A549 (cell line): Measurements from ENCODE around the gene ZNF282. TPM values are rescaled to one million over a fixed set of nuclear protein-coding genes. Genes with fewer than 3 reads are reported as not detected.

Source experiments
- ATAC-seq, 2 experiments: fragments of 200-7000 bp in 1 of 2; fragments of >200 bp in 1 of 2; cut with Nextera tagmentation in 1 of 2; cut with Tn5 transposase in 1 of 2; 3 replicates each; pipeline versions ENCODE4 v1.8.0 to v1.9.1; 2018 to 2020; ENCODE audit warnings: mild to moderate bottlenecking in 1 of 2, moderate library complexity in 1 of 2
- CTCF ChIA-PET: fragments of 300-600 bp; sonication (Branson Sonifier 250); formaldehyde crosslinking; extraction: SDS; loops from one replicate; lab custom pipeline; 2021; ENCODE audit warnings: antibody characterized with exemption, inconsistent platforms; lab: Yijun Ruan, JAX
- POLR2A ChIA-PET: fragments of 350-600 bp; formaldehyde crosslinking; extraction: SDS; loops from one replicate; lab custom pipeline; 2021; ENCODE audit warnings: antibody characterized with exemption, inconsistent platforms; lab: Yijun Ruan, JAX
- DNase-seq, 2 experiments: peaks; one replicate each; pipeline versions ENCODE4 v3.0.0 to v3.0.0-alpha.2; 2011 to 2016; ENCODE audit warnings: low read depth in 1 of 2, low spot score in 1 of 2
- FAIRE-seq: peaks from 2 replicates; lab custom pipeline; 2011; peaks lifted over from hg19 to GRCh38; lab: Jason Lieb, UNC
- H3K27ac ChIP-seq, 2 experiments: fragments of >200 bp; sonication (Bioruptor Twin); formaldehyde crosslinking; 3 replicates each; pipeline ENCODE4 v1.5.1; 2016 to 2017
- H3K4me1 ChIP-seq: fragments of >200 bp; sonication (Bioruptor Twin); formaldehyde crosslinking; 3 replicates; pipeline ENCODE4 v1.6.1; 2016
- H3K4me2 ChIP-seq: fragments of >200 bp; sonication (Bioruptor Twin); formaldehyde crosslinking; 3 replicates; pipeline ENCODE4 v1.6.1; 2016
- H3K4me3 ChIP-seq: fragments of >200 bp; sonication (Bioruptor Twin); formaldehyde crosslinking; 3 replicates; pipeline ENCODE4 v1.5.1; 2016
- H3K9me3 ChIP-seq: fragments of >200 bp; sonication (Bioruptor Twin); formaldehyde crosslinking; 3 replicates; pipeline ENCODE4 v1.6.1; 2016
- BHLHE40 ChIP-seq: IDR thresholded peaks from 2 replicates; pipeline ENCODE4 v1.6.1; 2012; ENCODE audit warnings: low read depth, low read length, inconsistent platforms
- CHD2 ChIP-seq: fragments of 150-350 bp; IDR thresholded peaks from 2 replicates; pipeline ENCODE4 v1.6.1; 2014; ENCODE audit warnings: low read length; ENCODE audit not compliant: partially characterized antibody
- CHD4 ChIP-seq: fragments of 200-600 bp; sonication (generic); IDR thresholded peaks from 2 replicates; pipeline ENCODE4 v1.6.1; 2016; ENCODE audit warnings: antibody characterized with exemption, mild to moderate bottlenecking, borderline replicate concordance
- EHMT2 ChIP-seq: fragments of 200-600 bp; sonication (generic); IDR thresholded peaks from 2 replicates; pipeline ENCODE4 v1.6.1; 2016; ENCODE audit warnings: antibody characterized with exemption, low read depth, mild to moderate bottlenecking, moderate library complexity
- FOSL2 ChIP-seq, 2 experiments: fragments of 450-650 bp in 1 of 2; fragments of >200 bp in 1 of 2; sonication (Bioruptor Twin) in 1 of 2; formaldehyde crosslinking; IDR thresholded peaks; 2 replicates each; pipeline versions ENCODE4 v1.5.0 to v1.6.1; 2016 to 2020; ENCODE audit warnings: mild to moderate bottlenecking in 1 of 2, moderate library complexity in 1 of 2
- FOXS1 ChIP-seq: fragments of 250-450 bp; sonication (Bioruptor Pico); IDR thresholded peaks from 2 replicates; pipeline ENCODE4 v1.5.0; 2020; ENCODE audit warnings: mild to moderate bottlenecking, moderate library complexity
- HEYL ChIP-seq: fragments of 250-450 bp; sonication (Bioruptor Pico); IDR thresholded peaks from 2 replicates; pipeline ENCODE4 v1.8.0; 2021; ENCODE audit warnings: mild to moderate bottlenecking, moderate library complexity
- HOXB13 ChIP-seq: fragments of 250-450 bp; sonication (Bioruptor Pico); IDR thresholded peaks from 2 replicates; pipeline ENCODE4 v1.5.0; 2020; ENCODE audit warnings: low read depth, mild to moderate bottlenecking, moderate library complexity
- HOXB5 ChIP-seq: fragments of 250-450 bp; sonication (Bioruptor Pico); IDR thresholded peaks from 2 replicates; pipeline ENCODE4 v1.5.0; 2020; ENCODE audit warnings: mild to moderate bottlenecking, moderate library complexity
- KDM5A ChIP-seq: fragments of 200-600 bp; sonication (generic); IDR thresholded peaks from 2 replicates; pipeline ENCODE4 v1.6.1; 2016; ENCODE audit warnings: antibody characterized with exemption, mild to moderate bottlenecking
- MAZ ChIP-seq: fragments of 150-350 bp; IDR thresholded peaks from 2 replicates; pipeline ENCODE4 v1.6.1; 2014; ENCODE audit warnings: antibody characterized with exemption, low read depth, low read length, borderline replicate concordance
- MYC ChIP-seq: IDR thresholded peaks from 2 replicates; pipeline ENCODE4 v1.6.1; 2012; ENCODE audit warnings: mild to moderate bottlenecking, inconsistent platforms, low read length, improper control_type of control experiment, borderline replicate concordance
- RARB ChIP-seq: fragments of 250-450 bp; sonication (Bioruptor Pico); IDR thresholded peaks from 2 replicates; pipeline ENCODE4 v1.8.0; 2021; ENCODE audit warnings: mild to moderate bottlenecking, moderate library complexity
- RCOR1 ChIP-seq: fragments of 150-350 bp; IDR thresholded peaks from 2 replicates; pipeline ENCODE4 v1.6.1; 2014; ENCODE audit warnings: antibody characterized with exemption, low read length, low read depth
- SREBF2 ChIP-seq: fragments of 450-650 bp; IDR thresholded peaks from 2 replicates; pipeline ENCODE4 v1.6.1; 2014; ENCODE audit warnings: mild to moderate bottlenecking, moderate library complexity
- TFCP2L1 ChIP-seq: fragments of 250-450 bp; sonication (Bioruptor Pico); IDR thresholded peaks from 2 replicates; pipeline ENCODE4 v1.5.0; 2021; ENCODE audit warnings: mild to moderate bottlenecking
- WGBS: methylation state at CpG from one replicate; pipeline ENCODE4 v1.1.6; 2017; ENCODE audit errors: missing lambda C conversion rate; 5-methylcytosine and 5-hydroxymethylcytosine counted together
- polyA plus RNA-seq, 4 experiments: library from polyadenylated mRNA; depleted of rRNA in 3 of 4; stranded (reverse); fragments of >200 nt; fragmentation: RNase III in 1 of 4; extraction: RNeasy Plus Mini Kit Qiagen cat#74134 plus additional on column Dnase treatment in 1 of 4; gene quantifications; 2 replicates in 3 of 4; 3 replicates in 1 of 4; pipeline ENCODE4 v1.2.3, GENCODE V29; 2011 to 2017
- TF ChIP-seq, protein P1 (sequence below): fragments of >200 bp; sonication (Bioruptor Twin); formaldehyde crosslinking; IDR thresholded peaks from 3 replicates; pipeline ENCODE4 v1.5.1; 2016
- TF ChIP-seq, protein P2 (sequence below): fragments of >200 bp; sonication (Bioruptor Twin); formaldehyde crosslinking; IDR thresholded peaks from 2 replicates; pipeline ENCODE4 v1.6.1; 2016

ZNF282 gene
- polyA plus RNA-seq, 2 of the 4 experiments (the other 2 are of a cell fraction): 11.9 to 18.4 TPM

DNA sequence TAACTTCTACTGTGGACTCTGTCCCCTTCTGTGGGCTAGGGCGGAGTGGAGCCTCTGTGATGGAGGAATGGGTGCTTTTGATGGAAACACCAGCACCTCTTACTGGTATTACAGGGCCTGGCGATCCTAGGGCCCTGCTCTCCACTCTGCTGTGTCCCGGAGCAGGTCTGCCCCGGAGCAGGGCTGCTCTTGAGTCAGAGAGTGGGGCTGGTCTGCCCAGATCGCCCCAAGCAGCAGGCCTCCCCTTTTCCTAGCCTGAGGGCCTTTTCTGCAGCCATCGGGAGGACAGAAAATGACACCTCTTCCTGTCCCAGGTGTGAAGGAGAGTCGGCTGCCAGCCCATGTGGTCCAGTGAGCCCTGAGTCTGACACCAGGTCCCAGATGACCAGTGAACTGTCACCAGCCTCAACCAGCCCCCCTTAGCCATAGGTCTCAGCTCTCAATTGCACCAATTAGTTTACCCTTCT, 1.4 kb downstream of the ZNF282 start:
- TF ChIP-seq, protein P1, sequence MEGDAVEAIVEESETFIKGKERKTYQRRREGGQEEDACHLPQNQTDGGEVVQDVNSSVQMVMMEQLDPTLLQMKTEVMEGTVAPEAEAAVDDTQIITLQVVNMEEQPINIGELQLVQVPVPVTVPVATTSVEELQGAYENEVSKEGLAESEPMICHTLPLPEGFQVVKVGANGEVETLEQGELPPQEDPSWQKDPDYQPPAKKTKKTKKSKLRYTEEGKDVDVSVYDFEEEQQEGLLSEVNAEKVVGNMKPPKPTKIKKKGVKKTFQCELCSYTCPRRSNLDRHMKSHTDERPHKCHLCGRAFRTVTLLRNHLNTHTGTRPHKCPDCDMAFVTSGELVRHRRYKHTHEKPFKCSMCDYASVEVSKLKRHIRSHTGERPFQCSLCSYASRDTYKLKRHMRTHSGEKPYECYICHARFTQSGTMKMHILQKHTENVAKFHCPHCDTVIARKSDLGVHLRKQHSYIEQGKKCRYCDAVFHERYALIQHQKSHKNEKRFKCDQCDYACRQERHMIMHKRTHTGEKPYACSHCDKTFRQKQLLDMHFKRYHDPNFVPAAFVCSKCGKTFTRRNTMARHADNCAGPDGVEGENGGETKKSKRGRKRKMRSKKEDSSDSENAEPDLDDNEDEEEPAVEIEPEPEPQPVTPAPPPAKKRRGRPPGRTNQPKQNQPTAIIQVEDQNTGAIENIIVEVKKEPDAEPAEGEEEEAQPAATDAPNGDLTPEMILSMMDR: no peak
- TF ChIP-seq MYC (no peak), CHD4 (no peak), FOXS1 (CRISPR knock-in tag) (no peak), HOXB5 (CRISPR knock-in tag) (no peak), HEYL (CRISPR knock-in tag) (no peak), EHMT2 (no peak), BHLHE40 (no peak), HOXB13 (CRISPR knock-in tag) (no peak), CHD2 (no peak)
- TF ChIP-seq, protein P2, sequence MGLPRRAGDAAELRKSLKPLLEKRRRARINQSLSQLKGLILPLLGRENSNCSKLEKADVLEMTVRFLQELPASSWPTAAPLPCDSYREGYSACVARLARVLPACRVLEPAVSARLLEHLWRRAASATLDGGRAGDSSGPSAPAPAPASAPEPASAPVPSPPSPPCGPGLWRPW: no peak
- H3K4me3 ChIP-seq: peak overlapping the region; percentile 77
- FAIRE-seq (no peak), DNase-seq (peak; percentile 18 to 36), ATAC-seq (peak in 1 of 2 experiments; percentile 33; a peak in 3 of 6 replicates)
- peak overlapping the region; percentile 93 to 94 for H3K27ac ChIP-seq
- 4% methylated on average over 7 of the region's 7 CpGs for WGBS
- ChIA-PET POLR2A (no interaction called here), CTCF (interaction anchor here (0.8 to 4.0 kb wide), 7 partner anchors 11 to 80 kb away, joined by 3 to 21 read pairs (median 5); partner anchors contain the start of genes ZNF398, ZNF425 and ZNF783)
- peaks cover 14% of the 10 kb centered on the region; the same call in 1 of the 3 replicates for H3K4me1 ChIP-seq
- H3K4me2 ChIP-seq: peak overlapping the region; percentile 95
- H3K9me3 ChIP-seq: no peaks in the 10 kb centered on the region

DNA sequence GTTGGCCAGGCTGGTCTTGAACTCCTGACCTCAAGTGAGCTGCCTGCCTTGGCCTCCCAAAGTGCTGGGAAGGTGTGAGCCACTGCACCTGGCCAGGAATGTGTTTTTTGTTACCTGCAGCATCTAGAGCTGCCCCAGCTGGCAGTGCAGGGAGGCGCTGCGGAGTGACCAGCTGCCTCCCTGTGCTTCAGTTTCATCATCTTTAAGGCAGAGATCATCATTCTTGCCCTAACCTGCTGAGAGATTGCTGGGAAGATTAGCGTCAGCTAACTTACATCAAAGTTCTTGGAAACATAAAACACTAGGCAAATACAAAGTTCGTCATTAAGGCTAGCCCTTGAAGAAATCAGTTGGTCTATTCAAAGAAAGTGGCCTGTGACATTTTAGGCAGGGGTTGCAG, 2.3 kb downstream of the ZNF282 start:
- DNase-seq (no peak), FAIRE-seq (no peak)
- no peak overlapping the region for H3K4me3 ChIP-seq

DNA sequence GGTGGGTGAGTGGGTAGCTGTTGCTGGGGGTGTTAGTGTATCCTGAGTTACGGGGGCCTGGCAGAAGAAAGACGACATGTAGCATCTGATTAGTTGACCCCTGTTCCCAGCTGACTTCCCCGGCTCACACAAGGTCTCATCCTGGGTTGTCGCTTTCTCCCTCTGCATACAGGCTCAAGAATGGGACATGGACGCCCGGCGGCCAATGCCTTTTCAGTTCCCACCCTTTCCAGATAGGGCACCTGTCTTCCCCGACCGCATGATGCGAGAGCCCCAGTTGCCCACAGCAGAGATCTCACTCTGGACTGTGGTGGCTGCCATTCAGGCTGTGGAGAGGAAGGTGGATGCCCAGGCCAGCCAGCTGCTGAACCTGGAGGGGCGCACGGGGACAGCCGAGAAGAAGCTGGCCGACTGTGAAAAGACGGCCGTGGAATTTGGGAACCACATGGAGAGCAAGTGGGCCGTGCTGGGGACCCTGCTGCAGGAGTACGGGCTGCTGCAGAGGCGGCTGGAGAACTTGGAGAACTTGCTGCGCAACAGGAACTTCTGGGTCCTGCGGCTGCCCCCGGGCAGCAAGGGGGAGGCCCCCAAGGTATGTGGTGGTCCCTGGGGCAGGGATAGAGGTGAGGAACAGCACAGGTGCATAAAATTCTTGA, 2.9 kb downstream of the ZNF282 start:
- Histone ChIP-seq H3K9me3 (no peaks in the 10 kb centered on the region), H3K4me3 (no peak overlapping the region)
- no peak for TF ChIP-seq RCOR1
- TF ChIP-seq RARB: no peak
- TF ChIP-seq, all 56 proteins: peak for 0
- ChIA-PET CTCF (interaction anchor here (0.6 to 4.0 kb wide), 8 partner anchors 9 to 79 kb away, joined by 3 to 21 read pairs (median 6); partner anchors contain the start of genes ZNF398, ZNF425 and ZNF783), POLR2A (no interaction called here)
- Histone ChIP-seq H3K27ac (no peak overlapping the region), H3K4me1 (peaks cover 14% of the 10 kb centered on the region; the same call in 1 of the 3 replicates), H3K4me2 (no peak overlapping the region)
- no peak for ATAC-seq
- FAIRE-seq: no peak
- WGBS: 86% methylated on average over 22 of the region's 22 CpGs
- DNase-seq: no peak

More for the DNA sequence above, 2.3 kb downstream of the ZNF282 start:
- Histone ChIP-seq H3K4me2 (0 out of 3 replicates have a peak overlapping the region, but pooled peaks have one; percentile 95), H3K27ac (no peak overlapping the region), H3K9me3 (no peaks in the 10 kb centered on the region), H3K4me1 (peaks cover 14% of the 10 kb centered on the region; the same call in 1 of the 3 replicates)
- no peak for ATAC-seq
- ChIA-PET CTCF (interaction anchor here (0.6 to 4.0 kb wide), 7 partner anchors 10 to 79 kb away, joined by 3 to 21 read pairs (median 9); partner anchors contain the start of genes ZNF398, ZNF425 and ZNF783), POLR2A (no interaction called here)
- WGBS: 83% methylated on average over 4 of the region's 4 CpGs
- no peak for TF ChIP-seq SREBF2
- TF ChIP-seq KDM5A: no peak
- no peak for TF ChIP-seq TFCP2L1 (CRISPR knock-in tag)
- TF ChIP-seq MAZ: no peak
- TF ChIP-seq FOSL2 (IDR thresholded peaks at IDR 0.05): no peak
- no peak for TF ChIP-seq FOSL2 (CRISPR knock-in tag; IDR thresholded peaks at IDR 0.05)
